Keratinocyte (primary cell): ENCODE measurements around the gene USP9X.

ENCODE experiments used
- EZH2 ChIP-seq: IDR thresholded peaks from one replicate; pipeline ENCODE4 v1.6.1; 2012; ENCODE audit warnings: inconsistent platforms, mild to moderate bottlenecking, low read length, moderate library complexity
- TF ChIP-seq, protein P1 (sequence below), 3 experiments: IDR thresholded peaks in 1 of 3; conservative IDR thresholded peaks in 1 of 3; optimal IDR thresholded peaks in 1 of 3; 2 replicates in 2 of 3; 3 replicates in 1 of 3; pipeline versions ENCODE3 to v1.5.1; 2011; ENCODE audit warnings: low read length in 3 of 3, mild to moderate bottlenecking in 3 of 3, moderate library complexity in 2 of 3, control low read depth in 1 of 3, inconsistent platforms in 1 of 3; ENCODE audit not compliant: insufficient read depth in 2 of 3; ENCODE audit errors: extremely low read depth in 1 of 3

DNA sequence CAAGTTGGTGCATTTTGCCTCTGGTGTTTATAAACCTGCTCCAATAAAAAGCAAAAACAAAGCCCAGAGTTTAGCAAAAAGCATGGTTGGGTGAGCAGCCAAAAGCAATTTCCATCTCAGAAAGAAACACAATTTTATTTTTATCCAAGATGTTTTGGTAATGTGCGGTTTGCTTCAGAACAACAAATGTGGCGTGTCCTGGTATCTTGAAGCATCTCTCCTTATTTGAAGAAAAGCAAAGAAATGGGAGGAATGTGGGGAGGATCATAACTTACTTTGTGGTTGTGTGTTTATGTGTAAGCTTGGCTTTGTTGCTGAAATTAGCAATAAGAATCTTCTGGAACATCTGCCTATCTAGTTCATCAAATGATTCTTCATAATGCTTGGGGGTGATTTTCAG, 160.4 kb downstream of the USP9X start:
- TF ChIP-seq, protein P1, sequence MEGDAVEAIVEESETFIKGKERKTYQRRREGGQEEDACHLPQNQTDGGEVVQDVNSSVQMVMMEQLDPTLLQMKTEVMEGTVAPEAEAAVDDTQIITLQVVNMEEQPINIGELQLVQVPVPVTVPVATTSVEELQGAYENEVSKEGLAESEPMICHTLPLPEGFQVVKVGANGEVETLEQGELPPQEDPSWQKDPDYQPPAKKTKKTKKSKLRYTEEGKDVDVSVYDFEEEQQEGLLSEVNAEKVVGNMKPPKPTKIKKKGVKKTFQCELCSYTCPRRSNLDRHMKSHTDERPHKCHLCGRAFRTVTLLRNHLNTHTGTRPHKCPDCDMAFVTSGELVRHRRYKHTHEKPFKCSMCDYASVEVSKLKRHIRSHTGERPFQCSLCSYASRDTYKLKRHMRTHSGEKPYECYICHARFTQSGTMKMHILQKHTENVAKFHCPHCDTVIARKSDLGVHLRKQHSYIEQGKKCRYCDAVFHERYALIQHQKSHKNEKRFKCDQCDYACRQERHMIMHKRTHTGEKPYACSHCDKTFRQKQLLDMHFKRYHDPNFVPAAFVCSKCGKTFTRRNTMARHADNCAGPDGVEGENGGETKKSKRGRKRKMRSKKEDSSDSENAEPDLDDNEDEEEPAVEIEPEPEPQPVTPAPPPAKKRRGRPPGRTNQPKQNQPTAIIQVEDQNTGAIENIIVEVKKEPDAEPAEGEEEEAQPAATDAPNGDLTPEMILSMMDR (optimal IDR thresholded peaks at IDR 0.05 in 1 of 3, IDR thresholded peaks at IDR 0.05 in 1 of 3, conservative IDR thresholded peaks at IDR 0.05 in 1 of 3; ENCODE audit: extremely low read depth in 1 of 3, insufficient read depth in 2 of 3, low read length in 3 of 3): no peak
- TF ChIP-seq EZH2: no peak
